ENCODE measurements around the gene KRT28.
"Not testable (repeated sequence)": the region's sequence is repeated elsewhere in the genome, so short reads cannot be mapped to it uniquely, and the experiment has no call there.

The KRT28 gene

DNA sequence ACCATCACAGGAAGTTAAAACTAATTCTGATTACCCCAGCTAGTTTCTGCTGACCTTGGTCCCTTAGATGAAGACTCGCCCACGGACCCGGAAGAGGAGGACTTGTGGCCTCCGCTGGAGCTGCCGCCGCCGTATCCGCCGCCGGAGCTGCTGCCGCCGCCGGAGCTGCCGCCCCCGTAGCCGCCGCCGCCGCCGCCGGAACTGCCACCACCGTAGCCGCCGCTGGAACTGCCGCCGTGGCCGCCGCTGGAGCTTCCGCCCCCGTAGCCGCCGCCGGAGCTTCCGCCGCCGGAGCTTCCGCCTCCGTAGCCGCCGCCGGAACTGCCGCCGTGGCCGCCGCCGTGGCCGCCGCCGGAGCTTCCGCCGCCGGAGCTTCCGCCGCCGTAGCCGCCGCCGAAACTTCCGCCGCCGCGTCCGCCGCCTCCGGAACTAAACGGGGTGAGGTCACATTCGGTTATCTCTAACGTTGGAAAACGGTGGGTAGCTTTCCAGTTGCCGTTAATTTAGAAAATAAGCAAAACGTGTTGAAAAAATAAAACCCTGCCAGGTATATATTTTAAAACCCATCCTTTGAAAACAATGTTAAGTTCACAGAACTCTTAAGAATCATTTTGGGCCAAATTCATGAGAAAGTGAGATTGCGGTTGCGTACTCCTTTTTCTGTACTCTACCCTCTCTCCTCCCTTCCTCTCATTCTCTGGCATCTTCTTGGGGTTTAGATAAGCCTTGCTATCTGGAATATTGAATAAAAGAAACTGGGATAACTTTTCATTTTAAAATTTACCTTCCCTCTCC lies 19.2 kb upstream of the KRT28 start:
- DNase-seq, result peak; percentile 90

DNA sequence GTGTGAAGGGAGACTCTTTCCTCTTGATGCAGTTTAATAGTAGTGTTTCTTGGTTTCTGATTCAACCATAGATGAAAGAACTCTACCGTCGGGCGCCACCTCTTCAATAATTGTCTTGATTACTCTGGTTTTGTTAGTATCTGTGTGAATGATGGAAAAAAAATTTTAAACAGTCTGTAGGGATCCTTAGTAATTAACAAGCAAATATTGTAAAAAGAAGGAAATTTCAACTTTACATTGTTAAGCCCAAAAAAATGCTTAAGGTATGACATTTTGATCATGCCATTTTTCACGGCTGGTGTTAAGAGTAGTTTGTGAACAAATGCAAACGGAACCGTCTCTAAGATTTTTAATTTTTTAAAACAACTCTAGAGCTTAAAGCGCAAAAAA lies 18.6 kb upstream of the KRT28 start:
- DNase-seq, result no peak

GRCh38 chr17:40817103-40817682 lies 17.4 kb upstream of the KRT28 start:
- DNase-seq, result no peak

DNA sequence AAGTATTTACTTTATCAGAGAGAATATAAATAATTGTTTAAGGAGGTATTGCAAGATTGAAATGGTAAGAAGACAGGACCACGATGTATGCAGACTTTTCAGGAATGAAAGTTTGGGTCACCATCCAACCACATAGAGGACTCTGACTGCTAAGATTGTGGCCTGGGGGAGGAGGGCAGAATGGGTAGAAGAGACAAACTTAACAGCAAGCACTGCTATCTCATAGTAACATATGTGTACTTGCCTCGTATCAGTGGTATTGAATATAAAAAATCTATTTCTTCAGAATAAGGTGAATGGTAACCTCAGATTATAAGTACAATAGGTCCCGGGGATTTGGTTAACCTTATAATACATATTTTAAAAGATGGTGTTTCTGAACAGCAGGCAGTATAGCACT lies 16.8 kb upstream of the KRT28 start:
- DNase-seq, result no peak

DNA sequence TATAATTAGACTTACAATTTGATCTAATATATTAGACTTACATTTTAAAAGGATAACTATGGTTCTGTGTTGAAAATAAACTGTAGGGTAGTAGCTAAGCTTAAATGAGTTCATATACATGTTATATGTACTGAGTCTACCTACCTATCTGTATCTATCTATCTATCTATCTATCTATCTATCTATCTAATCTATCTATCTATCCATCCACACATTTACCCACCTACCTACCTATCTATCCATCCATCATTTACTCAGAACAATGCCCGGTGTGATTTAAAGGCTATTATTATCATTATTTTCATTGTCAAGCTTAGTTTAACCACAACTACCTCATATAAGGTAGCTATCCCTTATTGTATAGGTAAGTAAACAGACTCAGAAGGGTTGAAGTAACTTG lies 15.6 kb upstream of the KRT28 start:
- DNase-seq, result no peak

DNA sequence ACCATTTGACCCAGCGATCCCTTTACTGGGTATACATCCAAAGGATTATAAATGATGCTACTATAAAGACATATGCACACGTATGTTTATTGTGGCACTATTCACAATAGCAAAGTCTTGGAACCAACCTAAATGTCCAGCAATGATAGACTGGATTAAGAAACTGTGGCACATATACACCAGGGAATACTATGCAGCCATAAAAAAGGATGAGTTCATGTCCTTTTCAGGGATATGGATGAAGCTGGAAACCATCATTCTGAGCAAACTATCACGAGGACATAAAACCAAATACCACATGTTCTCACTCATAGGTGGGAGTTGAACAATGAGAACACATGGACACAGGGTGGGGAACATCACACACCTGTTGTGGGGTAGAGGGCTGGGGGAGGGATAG lies 14.9 kb upstream of the KRT28 start:
- not testable (repeated sequence) for DNase-seq

GRCh38 chr17:40813804-40814203 lies 14.0 kb upstream of the KRT28 start:
- DNase-seq, result no peak

GRCh38 chr17:40812639-40813038 lies 12.9 kb upstream of the KRT28 start:
- no peak for DNase-seq

- DNase-seq, result no peak
These were observed 10.7 kb upstream of the KRT28 start for GRCh38 chr17:40810494-40810893.

DNA sequence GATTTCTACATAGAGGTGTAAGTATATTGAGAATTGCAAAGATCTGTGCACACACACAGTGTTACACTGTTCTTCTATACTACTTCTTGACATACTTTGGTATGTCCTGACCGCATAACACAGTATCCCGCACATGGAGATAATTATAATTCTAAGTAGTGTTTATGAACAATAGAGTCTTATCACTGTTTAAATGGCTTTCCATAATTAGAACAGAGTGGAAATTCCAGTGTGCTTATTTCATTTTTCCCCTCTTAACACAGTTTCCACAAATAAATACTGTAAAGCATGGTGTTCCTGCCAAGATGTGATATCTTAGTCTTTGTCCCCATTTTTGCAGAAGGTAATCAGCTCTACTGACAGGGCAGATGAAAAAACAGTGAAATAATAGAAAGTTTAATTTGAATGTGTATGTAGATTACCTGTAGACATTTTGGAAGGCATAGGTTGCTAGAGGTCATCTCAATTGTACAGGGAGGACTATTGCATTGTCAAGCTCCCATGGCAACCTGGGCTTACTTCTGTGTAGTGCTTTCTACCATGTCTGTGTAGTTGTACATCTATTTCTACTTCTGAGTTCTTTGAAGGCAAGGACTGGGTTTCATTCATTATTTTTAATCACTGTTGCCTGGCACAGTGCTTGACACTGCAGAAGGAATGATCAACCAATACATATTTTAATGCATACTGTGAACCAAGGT lies 10.1 kb upstream of the KRT28 start:
- DNase-seq, result no peak

DNA sequence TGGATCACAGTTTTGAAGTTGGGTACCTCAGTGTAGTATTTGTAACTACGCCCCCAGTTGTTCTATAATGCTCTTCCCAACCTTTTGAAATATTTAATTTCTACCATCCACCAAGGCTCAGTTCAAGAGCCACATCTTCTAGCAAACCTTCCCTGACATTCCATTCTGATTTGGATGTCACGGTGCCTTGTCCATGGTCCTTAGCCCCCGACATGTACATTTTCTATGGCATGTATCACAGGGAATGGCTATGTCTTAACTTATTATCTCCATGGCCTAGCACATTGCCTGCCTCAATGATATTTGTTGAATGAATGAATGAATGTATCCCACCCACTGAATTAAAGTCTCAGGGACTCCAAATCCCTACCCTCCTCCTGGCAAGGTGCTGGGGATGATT lies 6.4 kb upstream of the KRT28 start:
- DNase-seq, result no peak

DNA sequence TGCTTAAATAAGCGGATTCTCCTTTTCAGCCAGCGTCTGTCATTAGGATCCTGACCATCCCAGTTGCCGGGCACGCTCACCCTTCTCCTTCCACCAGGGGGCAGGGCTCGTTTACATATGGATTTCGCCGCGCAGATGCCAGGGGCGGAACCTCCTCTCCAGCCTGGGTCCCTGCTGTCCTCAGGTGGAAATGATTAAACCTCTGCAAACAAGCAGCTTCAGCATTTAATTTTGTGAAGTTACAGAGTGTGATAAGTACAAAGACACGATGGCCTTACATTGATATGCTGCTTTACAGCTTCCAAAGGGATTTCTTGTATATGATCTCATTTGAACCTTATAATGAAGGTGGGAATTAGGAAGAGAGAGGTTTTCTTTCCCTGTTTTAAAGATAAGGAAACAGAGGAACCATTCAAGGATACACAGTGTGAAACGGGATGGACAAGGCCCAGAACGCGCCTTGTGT lies 3.9 kb upstream of the KRT28 start:
- peak; percentile 75 for DNase-seq

DNA sequence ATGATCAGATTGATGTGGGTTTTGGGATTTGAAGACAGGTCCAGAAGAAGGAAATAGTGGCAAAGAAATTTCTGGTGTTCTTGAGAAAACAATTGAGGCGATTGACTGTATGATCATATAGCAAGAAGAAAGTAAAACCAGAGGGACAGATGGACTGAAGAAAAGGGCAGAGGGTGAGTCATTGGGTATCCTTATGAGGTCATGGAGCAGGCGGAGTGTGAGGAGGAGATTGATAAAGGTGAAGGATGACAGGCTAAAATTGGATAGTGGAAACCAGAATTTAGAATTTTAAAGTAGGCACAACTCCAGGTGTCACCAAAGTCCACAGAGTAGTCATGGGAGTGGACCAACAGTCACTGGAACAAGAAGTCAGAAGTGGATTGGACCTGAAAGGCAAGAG lies 1.4 kb upstream of the KRT28 start:
- DNase-seq, result no peak

DNA sequence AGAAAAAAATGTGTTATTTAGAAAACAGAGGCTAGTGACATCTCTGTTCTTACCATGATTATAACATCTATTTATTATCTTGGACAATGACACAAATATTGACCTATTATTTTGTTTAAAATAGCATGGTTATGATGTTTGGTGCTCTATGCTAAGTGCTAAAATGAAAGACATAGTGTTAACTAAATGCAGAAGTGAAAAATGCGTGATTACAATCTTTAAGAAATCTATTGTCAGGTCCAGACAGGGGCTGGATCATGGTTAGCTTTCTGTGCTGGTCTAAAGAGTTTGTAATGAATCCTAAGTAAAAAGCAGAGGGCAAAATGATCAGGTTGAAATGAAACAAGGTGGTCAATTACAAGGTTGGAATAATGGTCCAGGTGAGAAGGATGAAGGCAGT lies 622 bp upstream of the KRT28 start:
- DNase-seq, result no peak

DNA sequence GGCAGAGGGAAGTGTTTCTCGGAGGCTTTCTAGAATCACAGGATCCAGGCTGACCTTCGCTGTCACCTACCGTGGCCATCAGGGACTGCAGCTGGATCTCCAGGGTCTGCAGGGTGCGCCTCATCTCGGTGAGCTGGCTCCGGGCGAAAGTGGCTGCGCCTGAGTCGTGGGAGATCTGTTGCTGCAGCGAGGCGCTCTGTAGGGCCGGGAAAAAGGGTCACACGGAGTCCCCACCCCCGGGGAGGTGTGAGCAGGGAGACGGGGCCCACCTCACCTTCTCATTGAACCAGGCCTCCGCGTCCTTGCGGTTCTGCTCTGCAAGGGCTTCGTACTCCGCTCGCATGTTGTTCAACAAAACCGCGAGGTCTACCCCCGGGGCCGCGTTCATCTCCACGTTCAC lies 2.9 kb downstream of the KRT28 start:
- DNase-seq, result no peak

GRCh38 chr17:40795019-40795667 lies 4.6 kb downstream of the KRT28 start:
- no peak for DNase-seq

DNA sequence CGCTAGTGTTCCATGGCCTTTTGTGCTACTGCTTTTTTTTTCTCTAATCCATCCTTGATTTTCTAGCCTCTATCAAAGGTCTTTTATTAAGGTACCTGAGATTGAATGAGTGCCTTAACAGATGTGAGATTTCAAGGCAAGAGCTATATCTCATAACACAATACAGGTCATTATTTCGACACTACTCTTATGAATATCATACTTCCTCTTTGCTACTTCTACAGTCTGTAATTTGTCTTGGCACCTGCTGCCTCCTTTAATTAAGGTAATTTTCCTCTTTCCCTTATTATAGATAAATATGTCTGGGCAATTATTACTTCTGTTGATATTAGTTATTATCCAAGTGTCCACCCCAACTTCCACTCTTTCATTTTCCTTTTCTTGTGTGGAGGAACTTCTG lies 5.3 kb downstream of the KRT28 start:
- DNase-seq, result no peak

- no peak for DNase-seq
These were observed 5.9 kb downstream of the KRT28 start for GRCh38 chr17:40793832-40794231.

DNA sequence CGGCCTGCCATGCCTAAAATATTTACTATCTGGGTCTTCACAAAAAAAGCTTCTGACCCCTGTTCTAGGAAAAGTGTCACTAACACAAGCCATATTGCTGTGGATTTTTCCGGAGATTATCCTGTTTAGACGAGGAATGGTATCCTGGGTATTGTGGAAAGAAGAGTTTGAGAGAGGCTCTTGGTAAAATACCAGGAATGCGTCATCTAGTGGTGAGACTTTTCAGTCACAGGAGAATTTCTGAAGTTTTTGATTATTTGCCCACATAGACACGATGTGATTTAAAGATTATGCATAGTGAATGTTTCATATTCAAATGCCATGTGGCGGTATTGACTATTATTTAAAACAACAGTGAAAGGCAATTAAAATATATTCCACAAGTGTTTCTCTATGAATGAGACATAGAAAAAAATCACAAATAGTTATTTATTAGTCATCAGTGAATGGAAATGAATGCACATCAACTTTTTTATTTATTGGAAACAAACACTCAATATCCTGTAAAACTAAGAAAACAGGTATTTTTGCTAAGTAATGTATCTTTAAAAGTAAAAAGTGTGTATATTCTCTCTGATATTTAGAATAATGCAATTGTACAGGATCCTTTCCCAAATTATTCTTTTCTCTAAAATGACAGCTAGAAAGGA lies 7.8 kb downstream of the KRT28 start:
- DNase-seq, result peak; percentile 1

GRCh38 chr17:40791111-40791510 lies 8.6 kb downstream of the KRT28 start:
- no peak for DNase-seq

GRCh38 chr17:40782450-40782849 lies 17.3 kb downstream of the KRT28 start, which contains the start of gene KRT27:
Gene KRT27 (minus strand): TSS chr17:40782550. CDS start chr17:40782493, 57 bp downstream.
- DNase-seq, result no peak

GRCh38 chr17:40779181-40779909 lies 20.4 kb downstream of the KRT28 start:
- DNase-seq, result no peak
